LNCaP clone FGC (cell line): Measurements from ENCODE around the gene MARVELD3.

ENCODE experiments used
- DNase-seq: peaks from one replicate; pipeline ENCODE4 v3.0.0-alpha.2; 2011; ENCODE audit warnings: low read depth
- H3K4me3 ChIP-seq: 2 replicates; pipeline ENCODE4 v1.5.1; 2011; ENCODE audit warnings: mild to moderate bottlenecking, low read depth, low read length, control low read depth
- CTCF ChIP-seq: IDR thresholded peaks from 2 replicates; pipeline ENCODE4 v1.5.1; 2012; ENCODE audit warnings: mild to moderate bottlenecking; ENCODE audit not compliant: control insufficient read depth, insufficient read depth; ENCODE audit errors: extremely low read depth

The MARVELD3 gene

GRCh38 chr16:71645450-71645849 is 19.5 kb downstream of the MARVELD3 start:
- peak; percentile 61 for TF ChIP-seq CTCF
- DNase-seq, result no peak
- H3K4me3 ChIP-seq, result no peak overlapping the region

GRCh38 chr16:71647391-71647790 is 21.4 kb downstream of the MARVELD3 start:
- no peak for TF ChIP-seq CTCF
- H3K4me3 ChIP-seq, result no peak overlapping the region
- no peak for DNase-seq

GRCh38 chr16:71648162-71648561 is 22.2 kb downstream of the MARVELD3 start:
- H3K4me3 ChIP-seq, result no peak overlapping the region
- TF ChIP-seq CTCF, result no peak
- DNase-seq, result no peak

GRCh38 chr16:71648921-71649320 is 22.9 kb downstream of the MARVELD3 start:
- no peak for DNase-seq
- TF ChIP-seq CTCF, result peak; percentile 44
- H3K4me3 ChIP-seq, result no peak overlapping the region

GRCh38 chr16:71649704-71650103 is 23.7 kb downstream of the MARVELD3 start:
- H3K4me3 ChIP-seq, result no peak overlapping the region
- no peak for DNase-seq
- no peak for TF ChIP-seq CTCF

- no peak for DNase-seq
- no peak for TF ChIP-seq CTCF
- H3K4me3 ChIP-seq, result no peak overlapping the region
Observed at GRCh38 chr16:71658771-71659170, 32.8 kb downstream of the MARVELD3 start.

GRCh38 chr16:71659471-71659870 is 33.5 kb downstream of the MARVELD3 start:
- no peak for TF ChIP-seq CTCF
- H3K4me3 ChIP-seq, result no peak overlapping the region
- DNase-seq, result no peak
